OCI-LY1 (cell line): ENCODE data around the gene MMP11.

Experiments used
- H2AFZ ChIP-seq: fragments of 200-600 bp; sonication (generic), shearing (Covaris generic); 2 replicates; pipeline ENCODE4 v1.6.0; 2014; ENCODE audit warnings: antibody characterized with exemption, mild to moderate bottlenecking, low read length
- H3F3A ChIP-seq: fragments of 200-600 bp; sonication (generic), shearing (Covaris generic); 2 replicates; pipeline ENCODE4 v1.6.0; 2014; ENCODE audit warnings: mild to moderate bottlenecking, antibody characterized with exemption, low read length, moderate library complexity; ENCODE audit not compliant: insufficient read depth
- H3K27ac ChIP-seq: fragments of 200-600 bp; sonication (generic); 2 replicates; pipeline ENCODE4 v1.5.1; 2014; ENCODE audit warnings: low read length, mixed run types, mild to moderate bottlenecking, low read depth; ENCODE audit not compliant: poor library complexity, severe bottlenecking
- H3K27me3 ChIP-seq: fragments of 200-600 bp; sonication (generic); 2 replicates; pipeline ENCODE4 v1.6.0; 2014; ENCODE audit warnings: antibody characterized with exemption, mild to moderate bottlenecking, low read length, moderate library complexity; ENCODE audit not compliant: insufficient read depth
- H3K36me3 ChIP-seq: fragments of 200-600 bp; sonication (generic); 2 replicates; pipeline ENCODE4 v1.6.1; 2014; ENCODE audit warnings: mild to moderate bottlenecking, antibody characterized with exemption, low read length, moderate library complexity, mixed read lengths; ENCODE audit not compliant: insufficient read depth
- H3K4me1 ChIP-seq: fragments of 200-600 bp; sonication (generic); 2 replicates; pipeline ENCODE4 v1.5.1; 2014; ENCODE audit warnings: mild to moderate bottlenecking, low read length, moderate library complexity; ENCODE audit not compliant: insufficient read depth, severe bottlenecking
- H3K4me2 ChIP-seq: fragments of 200-600 bp; sonication (generic), shearing (Covaris generic); 2 replicates; pipeline ENCODE4 v1.6.1; 2014; ENCODE audit warnings: low read length
- H3K4me3 ChIP-seq: fragments of 200-600 bp; sonication (generic); 2 replicates; pipeline ENCODE4 v1.5.1; 2014; ENCODE audit warnings: low read length, low read depth, mild to moderate bottlenecking, mixed read lengths; ENCODE audit not compliant: poor library complexity, severe bottlenecking
- H3K79me2 ChIP-seq: fragments of 200-600 bp; shearing (Covaris generic); 2 replicates; pipeline ENCODE4 v1.6.1; 2016; ENCODE audit warnings: mixed run types, low read length, mixed read lengths; ENCODE audit not compliant: insufficient read depth
- H3K9ac ChIP-seq: fragments of 200-600 bp; sonication (generic), shearing (Covaris generic); 2 replicates; pipeline ENCODE4 v1.6.1; 2014; ENCODE audit warnings: mild to moderate bottlenecking, low read length, mixed read lengths
- H3K9me2 ChIP-seq: fragments of 200-600 bp; sonication (generic), shearing (Covaris generic); 2 replicates; pipeline ENCODE4 v1.6.1; 2014; ENCODE audit warnings: low read depth, mild to moderate bottlenecking, low read length, mixed read lengths
- H3K9me3 ChIP-seq: fragments of 200-600 bp; shearing (Covaris generic); 2 replicates; pipeline ENCODE4 v1.6.1; 2014; ENCODE audit warnings: low read length, mixed read lengths
- H4K20me1 ChIP-seq: fragments of 200-600 bp; sonication (generic), shearing (Covaris generic); 2 replicates; pipeline ENCODE4 v1.6.0; 2016; ENCODE audit warnings: mild to moderate bottlenecking, low read length; ENCODE audit not compliant: insufficient read depth
- CTCF ChIP-seq: fragments of 200-600 bp; sonication (generic), shearing (Covaris generic); IDR thresholded peaks from 2 replicates; pipeline ENCODE4 v1.5.1; 2017; ENCODE audit warnings: mild to moderate bottlenecking, antibody characterized with exemption, low read length, moderate library complexity, mixed read lengths
- EZH2 ChIP-seq: fragments of 200-600 bp; sonication (generic), shearing (Covaris generic); IDR thresholded peaks from 2 replicates; pipeline ENCODE4 v1.8.0; 2017; ENCODE audit warnings: borderline replicate concordance, mixed run types, mild to moderate bottlenecking, antibody characterized with exemption, low read length, moderate library complexity, mixed read lengths

MMP11 gene

DNA sequence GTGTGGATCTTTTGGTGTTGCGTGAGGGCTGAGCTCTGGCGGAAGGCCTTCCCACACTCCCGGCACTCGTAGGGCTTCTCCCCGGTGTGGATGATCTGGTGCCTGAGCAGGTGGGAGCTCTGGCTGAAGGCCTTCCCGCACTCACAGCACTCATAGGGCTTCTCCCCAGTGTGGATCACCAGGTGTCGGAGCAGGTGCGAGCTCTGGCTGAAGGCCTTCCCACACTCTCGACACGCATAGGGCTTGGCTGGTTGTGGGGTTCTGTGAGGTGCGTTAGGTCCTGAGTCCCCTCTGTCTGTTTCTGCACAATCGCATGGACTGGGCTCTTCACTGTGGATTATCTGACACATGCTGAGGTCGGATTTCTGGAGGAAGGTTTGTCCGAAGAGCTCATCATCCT is 28.2 kb upstream of the MMP11 start:
- no peaks in the 10 kb centered on the region for H3K4me1 ChIP-seq
- H2AFZ ChIP-seq, result no peak overlapping the region
- TF ChIP-seq CTCF (no peak), EZH2 (no peak)

DNA sequence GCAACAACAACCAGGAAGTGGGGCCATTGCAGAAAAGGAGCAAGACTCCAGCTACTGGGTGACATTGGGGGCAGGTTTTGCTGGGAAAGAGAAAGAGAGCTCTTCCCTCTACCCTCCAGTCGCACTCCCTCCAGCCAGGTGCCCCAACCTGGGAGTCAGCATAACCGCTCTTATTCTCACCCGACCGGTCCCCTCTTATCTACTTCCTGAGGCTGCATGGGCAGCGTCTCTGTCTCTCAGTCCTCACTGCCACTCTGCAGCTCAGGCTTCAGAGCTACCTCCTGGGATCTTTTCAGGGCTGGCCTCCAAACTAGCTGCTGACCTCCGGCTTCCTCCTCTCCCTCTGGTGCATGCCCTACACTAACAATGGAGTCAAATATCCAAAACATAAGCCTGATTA is 26.9 kb upstream of the MMP11 start:
- TF ChIP-seq EZH2, result no peak
- no peaks in the 10 kb centered on the region for H4K20me1 ChIP-seq

More for the DNA sequence above, 28.2 kb upstream of the MMP11 start:
- Histone ChIP-seq H3K36me3 (peaks cover 28% of the 10 kb centered on the region), H3K4me2 (no peak overlapping the region), H3K79me2 (no peaks in the 10 kb centered on the region), H3F3A (no peaks in the 10 kb centered on the region), H3K27ac (no peak overlapping the region), H3K9ac (no peak overlapping the region), H4K20me1 (no peaks in the 10 kb centered on the region), H3K4me3 (no peak overlapping the region), H3K27me3 (no peaks in the 10 kb centered on the region), H3K9me2 (no peaks in the 10 kb centered on the region), H3K9me3 (no peaks in the 10 kb centered on the region)

GRCh38 chr22:23749841-23750301 is 22.8 kb upstream of the MMP11 start:
- Histone ChIP-seq H4K20me1 (no peaks in the 10 kb centered on the region), H3K4me3 (peak overlapping the region; percentile 94), H3K27me3 (no peaks in the 10 kb centered on the region), H3K9me2 (no peaks in the 10 kb centered on the region), H3K4me1 (peaks cover 46% of the 10 kb centered on the region), H3K4me2 (peak overlapping the region; percentile 98), H3K9me3 (no peaks in the 10 kb centered on the region), H2AFZ (no peak overlapping the region), H3K79me2 (no peaks in the 10 kb centered on the region), H3K36me3 (peaks cover 5% of the 10 kb centered on the region), H3K27ac (no peak overlapping the region), H3K9ac (peak overlapping the region; percentile 67; the same call in 1 of the 2 replicates), H3F3A (no peaks in the 10 kb centered on the region)
- TF ChIP-seq EZH2, result no peak
- TF ChIP-seq CTCF, result no peak

More for the DNA sequence above, 26.9 kb upstream of the MMP11 start:
- Histone ChIP-seq H3K9me3 (no peaks in the 10 kb centered on the region), H3F3A (no peaks in the 10 kb centered on the region), H3K4me2 (no peak overlapping the region), H3K9ac (no peak overlapping the region), H3K27me3 (no peaks in the 10 kb centered on the region), H3K4me1 (peaks cover 11% of the 10 kb centered on the region), H3K9me2 (no peaks in the 10 kb centered on the region), H3K4me3 (no peak overlapping the region), H2AFZ (no peak overlapping the region), H3K27ac (no peak overlapping the region), H3K79me2 (no peaks in the 10 kb centered on the region), H3K36me3 (peaks cover 28% of the 10 kb centered on the region)

DNA sequence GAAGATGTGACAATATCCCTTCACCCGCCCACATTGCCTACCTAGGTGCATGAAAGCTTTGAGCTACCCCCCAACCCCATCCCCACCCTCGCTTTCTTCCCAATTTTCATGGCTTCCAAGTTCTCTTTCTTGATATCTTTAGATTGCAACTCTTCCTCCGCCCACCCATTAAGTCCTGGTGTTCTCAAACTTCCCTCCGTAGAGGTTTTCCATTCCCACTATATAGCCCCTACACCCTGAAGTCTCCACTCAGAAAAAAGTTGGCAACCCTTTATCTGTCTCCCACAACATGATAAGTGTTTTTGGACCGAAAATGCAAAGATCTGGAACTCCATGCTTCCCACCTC is 22.3 kb upstream of the MMP11 start:
- H3K9me3 ChIP-seq, result no peaks in the 10 kb centered on the region
- peak overlapping the region; percentile 94 for H3K4me3 ChIP-seq
- no peaks in the 10 kb centered on the region for H3F3A ChIP-seq
- no peaks in the 10 kb centered on the region for H3K79me2 ChIP-seq
- no peak for TF ChIP-seq CTCF
- TF ChIP-seq EZH2, result no peak
- peaks cover 51% of the 10 kb centered on the region for H3K4me1 ChIP-seq
- H3K9ac ChIP-seq, result peak overlapping the region; percentile 67
- no peaks in the 10 kb centered on the region for H3K27me3 ChIP-seq
- no peaks in the 10 kb centered on the region for H3K9me2 ChIP-seq
- H3K27ac ChIP-seq, result peak overlapping the region; percentile 1
- H3K36me3 ChIP-seq, result 0 out of 2 replicates have a peak, but pooled peaks cover under 1% of the 10 kb centered on the region
- H4K20me1 ChIP-seq, result no peaks in the 10 kb centered on the region
- peak overlapping the region; percentile 98 for H3K4me2 ChIP-seq
- no peak overlapping the region for H2AFZ ChIP-seq
